ENCODE data around the gene ELMOD1.

ELMOD1 gene

GRCh38 chr11:107705027-107705426, 114.1 kb downstream of the ELMOD1 start:
- H3K9me3 Mint-ChIP-seq, result no peaks in the 10 kb centered on the region
- no peak overlapping the region for H3K4me3 Mint-ChIP-seq
- no peaks in the 10 kb centered on the region for H3K4me1 Mint-ChIP-seq
- H3K36me3 Mint-ChIP-seq, result no peaks in the 10 kb centered on the region
- ATAC-seq, result no peak
- no peak overlapping the region for H3K27ac Mint-ChIP-seq
- H3K27me3 Mint-ChIP-seq, result peaks cover 26% of the 10 kb centered on the region

- no peak overlapping the region for H3K27ac Mint-ChIP-seq
- H3K9me3 Mint-ChIP-seq, result no peaks in the 10 kb centered on the region
- no peak for ATAC-seq
Measured at GRCh38 chr11:107706531-107706930, 115.6 kb downstream of the ELMOD1 start.

GRCh38 chr11:107707215-107707671, 116.3 kb downstream of the ELMOD1 start:
- no peak overlapping the region for H3K27ac Mint-ChIP-seq
- no peaks in the 10 kb centered on the region for H3K9me3 Mint-ChIP-seq
- H3K4me3 Mint-ChIP-seq, result no peak overlapping the region
- peaks cover 25% of the 10 kb centered on the region for H3K27me3 Mint-ChIP-seq
- no peaks in the 10 kb centered on the region for H3K4me1 Mint-ChIP-seq
- no peaks in the 10 kb centered on the region for H3K36me3 Mint-ChIP-seq
- ATAC-seq, result no peak

More at GRCh38 chr11:107706531-107706930, 115.6 kb downstream of the ELMOD1 start:
- Mint-ChIP-seq H3K4me3 (no peak overlapping the region), H3K4me1 (no peaks in the 10 kb centered on the region), H3K27me3 (peaks cover 19% of the 10 kb centered on the region), H3K36me3 (no peaks in the 10 kb centered on the region)

GRCh38 chr11:107707807-107708206, 116.9 kb downstream of the ELMOD1 start:
- H3K4me3 Mint-ChIP-seq, result no peak overlapping the region
- peaks cover 30% of the 10 kb centered on the region for H3K27me3 Mint-ChIP-seq
- no peaks in the 10 kb centered on the region for H3K4me1 Mint-ChIP-seq
- H3K27ac Mint-ChIP-seq, result no peak overlapping the region
- H3K36me3 Mint-ChIP-seq, result no peaks in the 10 kb centered on the region
- no peak for ATAC-seq
- H3K9me3 Mint-ChIP-seq, result no peaks in the 10 kb centered on the region

- no peaks in the 10 kb centered on the region for H3K9me3 Mint-ChIP-seq
- H3K27ac Mint-ChIP-seq, result no peak overlapping the region
- H3K4me3 Mint-ChIP-seq, result no peak overlapping the region
- H3K36me3 Mint-ChIP-seq, result no peaks in the 10 kb centered on the region
- peaks cover 35% of the 10 kb centered on the region for H3K27me3 Mint-ChIP-seq
- no peaks in the 10 kb centered on the region for H3K4me1 Mint-ChIP-seq
- no peak for ATAC-seq
Measured at GRCh38 chr11:107708792-107709191, 117.8 kb downstream of the ELMOD1 start.

- Mint-ChIP-seq H3K4me3 (no peak overlapping the region), H3K27ac (no peak overlapping the region), H3K36me3 (no peaks in the 10 kb centered on the region), H3K27me3 (peaks cover 35% of the 10 kb centered on the region), H3K9me3 (no peaks in the 10 kb centered on the region), H3K4me1 (no peaks in the 10 kb centered on the region)
- ATAC-seq, result no peak
Measured at GRCh38 chr11:107710301-107710700, 119.4 kb downstream of the ELMOD1 start.

- no peak for ATAC-seq
- Mint-ChIP-seq H3K9me3 (no peaks in the 10 kb centered on the region), H3K4me1 (no peaks in the 10 kb centered on the region), H3K27ac (no peak within 1 kb of the TSS), H3K4me3 (no peak within 1 kb of the TSS), H3K27me3 (peaks cover 35% of the 10 kb centered on the region), H3K36me3 (no peaks in the 10 kb centered on the region)
Measured at GRCh38 chr11:107711861-107712755, 121.2 kb downstream of the ELMOD1 start, which contains the start of gene SLN. Gene SLN, minus strand, starts transcription at chr11:107712056.

GRCh38 chr11:107713009-107713408, 122.1 kb downstream of the ELMOD1 start:
- H3K4me3 Mint-ChIP-seq, result no peak overlapping the region
- no peak for ATAC-seq
- no peaks in the 10 kb centered on the region for H3K36me3 Mint-ChIP-seq
- H3K9me3 Mint-ChIP-seq, result no peaks in the 10 kb centered on the region
- H3K27me3 Mint-ChIP-seq, result peaks cover 27% of the 10 kb centered on the region
- H3K4me1 Mint-ChIP-seq, result no peaks in the 10 kb centered on the region
- H3K27ac Mint-ChIP-seq, result no peak overlapping the region

All from stimulated activated memory B cell treated with anti-CD40 and anti-IgM and Interleukin-4, amounts not matched to agents 10 μg/mL and 1 μg/mL and 100 μg/mL, for 72 hours (primary cell).